GM06990 (cell line): Measurements from ENCODE around the gene RBM22.

Experiments
- DNase-seq: peaks from one replicate; pipeline ENCODE4 v3.0.0-alpha.2; 2011; ENCODE audit not compliant: insufficient read length; ENCODE audit errors: extremely low read depth
- H3K27me3 ChIP-seq: replicated peaks from 2 replicates; pipeline ENCODE4 v1.6.0; 2011; ENCODE audit warnings: low read length; ENCODE audit not compliant: control insufficient read depth, insufficient read depth
- H3K36me3 ChIP-seq: 2 replicates; pipeline ENCODE4 v1.5.1; 2011; ENCODE audit warnings: low read length; ENCODE audit not compliant: control insufficient read depth, insufficient read depth
- H3K4me3 ChIP-seq: replicated peaks from 2 replicates; pipeline ENCODE4 v1.5.1; 2011; ENCODE audit warnings: low read depth, mild to moderate bottlenecking, control low read depth, low read length
- CTCF ChIP-seq: IDR thresholded peaks from 2 replicates; pipeline ENCODE4 v1.5.1; 2011; ENCODE audit warnings: low read length, control low read depth, mild to moderate bottlenecking, inconsistent platforms; ENCODE audit not compliant: insufficient read depth, poor library complexity, severe bottlenecking

RBM22 gene

GRCh38 chr5:150653762-150654556, 46.9 kb downstream of the RBM22 start:
- H3K27me3 ChIP-seq = no peaks in the 10 kb centered on the region
- no peak for DNase-seq
- no peak overlapping the region for H3K4me3 ChIP-seq
- no peak for TF ChIP-seq CTCF
- H3K36me3 ChIP-seq = peaks cover 3% of the 10 kb centered on the region

DNA sequence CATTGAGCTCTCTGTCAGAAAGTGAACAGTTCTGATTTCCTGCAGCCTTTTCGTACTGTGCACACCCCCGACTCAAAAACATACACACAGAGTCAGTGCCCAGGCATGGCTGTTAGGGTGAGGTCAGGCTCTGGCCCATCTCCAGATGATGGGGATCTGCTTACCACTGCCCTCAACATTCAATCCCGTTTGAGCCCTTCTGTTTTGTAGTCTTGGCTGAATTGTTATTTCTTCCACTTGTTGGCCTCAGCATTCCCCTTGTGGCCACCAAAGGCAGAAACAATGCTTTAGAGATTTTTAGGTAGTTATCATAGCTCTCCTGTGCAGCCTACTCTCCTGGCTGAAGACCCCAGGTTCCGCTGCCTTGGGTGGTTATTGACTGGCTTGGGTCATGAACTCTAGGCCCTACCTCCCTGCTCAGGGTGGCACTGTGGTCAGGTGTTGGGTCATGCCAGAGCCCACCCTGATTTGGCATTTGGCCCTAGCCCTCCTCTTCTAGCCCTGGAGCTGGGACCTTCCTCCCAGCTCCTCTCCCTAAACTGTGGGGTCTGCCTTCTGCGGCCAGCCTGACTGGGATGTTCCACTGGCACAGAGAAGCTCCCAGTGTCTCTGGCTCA, 47.6 kb downstream of the RBM22 start:
- Histone ChIP-seq H3K27me3 (no peaks in the 10 kb centered on the region), H3K36me3 (peaks cover 6% of the 10 kb centered on the region), H3K4me3 (no peak overlapping the region)
- DNase-seq = no peak
- no peak for TF ChIP-seq CTCF

DNA sequence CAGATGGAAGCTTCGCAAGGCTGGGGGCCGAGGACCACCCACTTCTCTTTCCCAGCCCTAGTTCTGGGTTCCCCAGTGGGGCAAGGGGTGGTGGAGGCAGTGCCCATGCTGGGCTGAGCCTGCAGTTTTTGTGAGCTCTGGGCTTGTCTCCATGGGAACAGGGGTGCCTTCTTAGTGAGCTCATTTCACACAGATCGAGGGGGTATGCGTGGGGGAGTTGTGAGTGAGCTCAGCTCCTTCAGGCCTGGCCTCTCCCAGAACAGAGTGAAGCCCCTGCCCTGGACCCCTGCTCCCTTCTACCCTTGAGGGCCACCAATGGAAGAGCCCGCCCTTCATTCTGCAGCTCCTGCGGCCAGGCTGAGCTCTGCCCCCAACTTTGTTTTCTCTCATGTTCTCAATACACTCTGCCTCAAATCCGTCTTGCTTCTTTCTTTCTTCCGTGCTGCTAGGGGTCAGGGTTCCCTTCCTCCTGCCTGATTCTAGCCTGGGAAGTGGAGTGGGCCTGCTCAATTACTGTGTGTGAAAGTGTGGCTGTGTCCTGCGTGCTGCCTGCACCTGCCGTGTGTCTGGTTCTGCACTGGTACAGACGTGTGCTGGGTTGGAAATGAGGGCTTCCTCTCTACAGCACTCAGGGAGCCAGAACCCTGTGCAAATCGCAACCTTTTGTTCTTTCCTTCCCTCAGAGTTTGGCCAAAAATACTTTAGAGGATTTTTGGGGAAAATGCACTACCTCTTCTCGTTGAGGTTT, 48.8 kb downstream of the RBM22 start:
- no peak for DNase-seq
- TF ChIP-seq CTCF = no peak
- Histone ChIP-seq H3K4me3 (no peak overlapping the region), H3K27me3 (no peaks in the 10 kb centered on the region), H3K36me3 (peaks cover 8% of the 10 kb centered on the region)

DNA sequence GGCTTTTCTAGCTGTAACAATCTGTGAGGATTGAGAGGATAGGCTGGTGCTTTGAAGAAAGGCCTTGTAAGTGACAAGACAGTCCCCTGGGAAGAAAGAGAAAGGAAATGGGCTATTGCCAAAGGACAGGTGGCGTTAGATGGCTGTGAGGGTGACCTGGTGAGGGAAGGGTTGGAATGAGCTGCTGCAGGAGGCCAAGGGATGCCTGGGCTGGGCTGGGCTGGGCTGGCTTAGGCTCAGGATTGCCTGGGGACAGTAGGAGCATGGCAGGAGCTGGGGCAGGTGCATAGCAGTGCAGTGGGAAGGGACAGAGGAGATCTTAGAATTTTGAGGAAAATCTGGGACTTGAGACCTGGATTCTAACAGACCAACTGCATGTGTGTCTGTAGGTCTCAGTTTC, 49.5 kb downstream of the RBM22 start:
- Histone ChIP-seq H3K36me3 (peaks cover 8% of the 10 kb centered on the region), H3K27me3 (no peaks in the 10 kb centered on the region), H3K4me3 (no peak overlapping the region)
- no peak for DNase-seq
- TF ChIP-seq CTCF = no peak

GRCh38 chr5:150650021-150651006, 50.5 kb downstream of the RBM22 start:
- Histone ChIP-seq H3K4me3 (no peak overlapping the region), H3K36me3 (peaks cover 8% of the 10 kb centered on the region), H3K27me3 (no peaks in the 10 kb centered on the region)
- no peak for TF ChIP-seq CTCF
- no peak for DNase-seq
